Keratinocyte (primary cell): ENCODE results near the gene GSTO2. TPM values are rescaled to one million over a fixed set of nuclear protein-coding genes. Genes with fewer than 3 reads are reported as not detected.

Experiments
- DNase-seq: peaks from one replicate; pipeline ENCODE4 v3.0.0-alpha.2; 2011; ENCODE audit warnings: low read depth, missing footprints, low spot score
- FAIRE-seq: peaks from 2 replicates; lab custom pipeline; 2011; peaks lifted over from hg19 to GRCh38; lab: Jason Lieb, UNC
- H2AFZ ChIP-seq: 2 replicates; pipeline ENCODE4 v1.6.0; 2012; ENCODE audit warnings: low read length, control low read depth, inconsistent platforms; ENCODE audit not compliant: control insufficient read depth
- H3K27ac ChIP-seq: 2 replicates; pipeline ENCODE4 v1.5.1; 2011; ENCODE audit warnings: low read length; ENCODE audit not compliant: control insufficient read depth, insufficient read depth
- H3K27me3 ChIP-seq: 3 replicates; pipeline ENCODE4 v1.6.0; 2011; ENCODE audit warnings: low read length; ENCODE audit not compliant: control insufficient read depth, insufficient read depth; ENCODE audit errors: extremely low read depth
- H3K36me3 ChIP-seq, 2 experiments: 2 replicates in 1 of 2; 3 replicates in 1 of 2; pipeline ENCODE4 v1.5.1; 2011; ENCODE audit warnings: low read length in 2 of 2, mild to moderate bottlenecking in 1 of 2; ENCODE audit not compliant: control insufficient read depth in 2 of 2, insufficient read depth in 2 of 2; ENCODE audit errors: extremely low read depth in 1 of 2
- H3K4me1 ChIP-seq: 3 replicates; pipeline ENCODE4 v1.5.1; 2011; ENCODE audit warnings: low read length; ENCODE audit not compliant: control insufficient read depth, insufficient read depth; ENCODE audit errors: extremely low read depth
- H3K4me2 ChIP-seq: 3 replicates; pipeline ENCODE4 v1.6.0; 2011; ENCODE audit warnings: low read depth, low read length; ENCODE audit not compliant: control insufficient read depth, insufficient read depth; ENCODE audit errors: extremely low read depth
- H3K4me3 ChIP-seq, 3 experiments: fragments of 200-600 bp in 1 of 3; sonication (generic) in 1 of 3; 2 replicates in 2 of 3; 3 replicates in 1 of 3; pipeline ENCODE4 v1.5.1; 2011 to 2016; ENCODE audit warnings: low read length in 3 of 3, mild to moderate bottlenecking in 3 of 3, control low read depth in 2 of 3, inconsistent platforms in 1 of 3, low read depth in 1 of 3, mixed read lengths in 1 of 3, mixed run types in 1 of 3, moderate library complexity in 1 of 3; ENCODE audit not compliant: control insufficient read depth in 2 of 3, insufficient read depth in 2 of 3; ENCODE audit errors: extremely low read depth in 1 of 3
- H3K79me2 ChIP-seq: 2 replicates; pipeline ENCODE4 v1.6.0; 2012; ENCODE audit warnings: low read length; ENCODE audit not compliant: control insufficient read depth, insufficient read depth
- H3K9ac ChIP-seq: 3 replicates; pipeline ENCODE4 v1.6.0; 2011; ENCODE audit warnings: low read length; ENCODE audit not compliant: control insufficient read depth, insufficient read depth; ENCODE audit errors: extremely low read depth
- H3K9me1 ChIP-seq: 3 replicates; pipeline ENCODE4 v1.6.0; 2011; ENCODE audit warnings: low read length; ENCODE audit not compliant: control insufficient read depth, insufficient read depth; ENCODE audit errors: extremely low read depth
- H3K9me3 ChIP-seq: 2 replicates; pipeline ENCODE4 v1.5.1; 2012; ENCODE audit warnings: low read depth, low read length; ENCODE audit not compliant: control insufficient read depth
- H4K20me1 ChIP-seq: 3 replicates; pipeline ENCODE4 v1.6.0; 2011; ENCODE audit warnings: low read length; ENCODE audit not compliant: control insufficient read depth, insufficient read depth; ENCODE audit errors: extremely low read depth
- EZH2 ChIP-seq: IDR thresholded peaks from one replicate; pipeline ENCODE4 v1.6.1; 2012; ENCODE audit warnings: inconsistent platforms, mild to moderate bottlenecking, low read length, moderate library complexity
- dilution Hi-C: fragments of 300-500 bp; cut with MboI; formaldehyde crosslinking; loops from one replicate; pipeline ENCODE4 v1.7.0; 2020; ENCODE audit warnings: low sequenced_read_pairs; ENCODE audit not compliant: extremely low pct_ligation_motif_present
- polyA plus RNA-seq, 5 experiments: library from polyadenylated mRNA; depleted of rRNA in 3 of 5; stranded (reverse) in 3 of 5; stranded (forward) in 1 of 5; unstranded in 1 of 5; fragments of >200 nt; gene quantifications; 1 replicate in 1 of 5; 2 replicates in 3 of 5; 3 replicates in 1 of 5; pipeline versions ENCODE4 v1.2.1 to v1.2.3, GENCODE V29; 2011 to 2012; ENCODE audit warnings: missing spikeins in 2 of 5, low read depth in 1 of 5, low replicate concordance in 1 of 5
- TF ChIP-seq, protein P1 (sequence below), 3 experiments: IDR thresholded peaks in 1 of 3; conservative IDR thresholded peaks in 1 of 3; optimal IDR thresholded peaks in 1 of 3; 2 replicates in 2 of 3; 3 replicates in 1 of 3; pipeline versions ENCODE3 to v1.5.1; 2011; ENCODE audit warnings: low read length in 3 of 3, mild to moderate bottlenecking in 3 of 3, moderate library complexity in 2 of 3, control low read depth in 1 of 3, inconsistent platforms in 1 of 3; ENCODE audit not compliant: insufficient read depth in 2 of 3; ENCODE audit errors: extremely low read depth in 1 of 3

GSTO2 gene
- polyA plus RNA-seq, 1 donor (not counting 4 experiments of a cell fraction or from before 2014, with no cell fraction given): 56.9 TPM

DNA sequence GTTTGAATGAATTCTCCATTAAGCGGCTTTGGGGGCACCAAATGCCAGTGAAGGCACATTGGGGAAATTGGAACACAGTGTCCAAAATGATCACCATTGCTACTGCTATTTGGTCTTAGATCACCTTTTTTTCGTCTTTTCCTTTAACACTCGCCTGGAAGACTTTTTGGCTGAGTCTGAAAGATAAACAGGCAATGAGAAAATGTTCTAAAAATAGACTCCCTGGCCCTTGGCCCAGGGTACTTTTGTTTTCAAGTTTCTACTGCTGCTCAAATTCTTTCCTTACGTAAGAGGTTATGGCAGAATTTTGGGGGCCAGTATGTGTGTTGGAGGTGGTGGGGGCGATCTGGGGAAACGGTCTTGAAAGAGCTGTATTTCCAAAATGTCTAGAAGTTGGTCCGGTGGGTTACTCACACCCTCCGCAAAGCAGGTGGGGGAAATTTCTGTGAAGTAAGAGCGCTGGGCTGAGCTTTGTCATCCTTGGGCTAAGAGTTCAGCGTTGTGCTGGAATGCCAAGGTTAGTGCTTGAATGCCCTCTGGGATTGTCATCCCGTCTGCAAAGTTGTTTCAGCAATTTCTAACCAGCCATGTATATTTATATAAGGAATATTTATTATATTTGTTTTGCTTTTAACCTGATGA, 70.6 kb downstream of the GSTO2 start:
- Histone ChIP-seq H3K27ac (peak overlapping the region; percentile 96), H3K4me1 (peaks cover 32% of the 10 kb centered on the region), H3K9me1 (peaks cover under 1% of the 10 kb centered on the region), H3K79me2 (peaks cover 36% of the 10 kb centered on the region), H3K9me3 (no peaks in the 10 kb centered on the region), H3K4me2 (peak overlapping the region; percentile 95), H2AFZ (peak overlapping the region; percentile 71), H4K20me1 (no peaks in the 10 kb centered on the region), H3K27me3 (no peaks in the 10 kb centered on the region), H3K9ac (peak overlapping the region; percentile 95), H3K36me3 (no peaks in the 10 kb centered on the region), H3K4me3 (peak overlapping the region; percentile 85 to 98 (median 90))
- TF ChIP-seq EZH2: no peak
- TF ChIP-seq, protein P1, sequence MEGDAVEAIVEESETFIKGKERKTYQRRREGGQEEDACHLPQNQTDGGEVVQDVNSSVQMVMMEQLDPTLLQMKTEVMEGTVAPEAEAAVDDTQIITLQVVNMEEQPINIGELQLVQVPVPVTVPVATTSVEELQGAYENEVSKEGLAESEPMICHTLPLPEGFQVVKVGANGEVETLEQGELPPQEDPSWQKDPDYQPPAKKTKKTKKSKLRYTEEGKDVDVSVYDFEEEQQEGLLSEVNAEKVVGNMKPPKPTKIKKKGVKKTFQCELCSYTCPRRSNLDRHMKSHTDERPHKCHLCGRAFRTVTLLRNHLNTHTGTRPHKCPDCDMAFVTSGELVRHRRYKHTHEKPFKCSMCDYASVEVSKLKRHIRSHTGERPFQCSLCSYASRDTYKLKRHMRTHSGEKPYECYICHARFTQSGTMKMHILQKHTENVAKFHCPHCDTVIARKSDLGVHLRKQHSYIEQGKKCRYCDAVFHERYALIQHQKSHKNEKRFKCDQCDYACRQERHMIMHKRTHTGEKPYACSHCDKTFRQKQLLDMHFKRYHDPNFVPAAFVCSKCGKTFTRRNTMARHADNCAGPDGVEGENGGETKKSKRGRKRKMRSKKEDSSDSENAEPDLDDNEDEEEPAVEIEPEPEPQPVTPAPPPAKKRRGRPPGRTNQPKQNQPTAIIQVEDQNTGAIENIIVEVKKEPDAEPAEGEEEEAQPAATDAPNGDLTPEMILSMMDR (optimal IDR thresholded peaks at IDR 0.05 in 1 of 3, IDR thresholded peaks at IDR 0.05 in 1 of 3, conservative IDR thresholded peaks at IDR 0.05 in 1 of 3; ENCODE audit: extremely low read depth in 1 of 3, insufficient read depth in 2 of 3, low read length in 3 of 3): no peak
- FAIRE-seq (no peak), DNase-seq (no peak)
- dilution Hi-C loops: no loop called here

DNA sequence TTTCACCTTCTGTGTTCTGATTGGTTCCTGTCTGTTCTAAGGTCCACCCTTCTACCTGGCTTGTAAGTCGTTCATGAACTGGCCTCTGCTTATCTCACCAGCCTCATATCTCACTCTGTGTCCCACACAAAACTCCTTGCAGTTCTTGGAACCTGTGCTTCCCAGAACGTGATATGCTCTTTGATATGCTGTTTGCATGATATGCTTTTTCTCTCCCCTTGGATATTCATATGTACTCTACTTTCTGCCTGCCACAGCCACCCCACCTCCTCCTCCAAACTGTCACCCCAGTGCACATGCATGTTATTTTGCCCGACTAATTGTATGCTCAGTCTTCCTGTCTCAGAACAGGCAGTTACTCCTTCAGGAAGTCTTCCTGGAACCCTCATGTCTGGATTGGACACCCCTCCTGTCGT, 71.1 kb downstream of the GSTO2 start:
- Histone ChIP-seq H3K9me1 (no peaks in the 10 kb centered on the region), H3K27me3 (no peaks in the 10 kb centered on the region), H2AFZ (peak overlapping the region; percentile 19), H3K4me3 (no peak overlapping the region), H3K9me3 (no peaks in the 10 kb centered on the region), H3K36me3 (no peaks in the 10 kb centered on the region), H3K4me1 (peaks cover 26% of the 10 kb centered on the region), H3K79me2 (peaks cover 31% of the 10 kb centered on the region), H3K9ac (no peak overlapping the region), H3K4me2 (peak overlapping the region; percentile 95), H3K27ac (no peak overlapping the region), H4K20me1 (no peaks in the 10 kb centered on the region)
- no peak for TF ChIP-seq EZH2
- TF ChIP-seq, protein P1 (optimal IDR thresholded peaks at IDR 0.05 in 1 of 3, IDR thresholded peaks at IDR 0.05 in 1 of 3, conservative IDR thresholded peaks at IDR 0.05 in 1 of 3; ENCODE audit: extremely low read depth in 1 of 3, insufficient read depth in 2 of 3, low read length in 3 of 3): no peak
- dilution Hi-C loops: no loop called here
- DNase-seq (no peak), FAIRE-seq (no peak)
